Fibroblast of pulmonary artery (primary cell): Measurements from ENCODE around the gene LARP1.
A peak's percentile ranks its signal among the peaks of the same experiment; 100 is the strongest.

Experiments used
- DNase-seq: peaks from one replicate; pipeline ENCODE4 v3.0.0-alpha.2; 2010; ENCODE audit warnings: low read depth
- H3K4me3 ChIP-seq: replicated peaks from 2 replicates; pipeline ENCODE4 v1.5.1; 2011; ENCODE audit warnings: low read depth, mild to moderate bottlenecking, control low read depth, low read length, moderate library complexity
- CTCF ChIP-seq: IDR thresholded peaks from 2 replicates; pipeline ENCODE4 v1.5.1; 2011; ENCODE audit warnings: mild to moderate bottlenecking, control low read depth, low read length, inconsistent platforms; ENCODE audit errors: missing control alignments

The LARP1 gene

GRCh38 chr5:154771383-154771901 lies 16.3 kb downstream of the LARP1 start:
- peak; percentile 83 for DNase-seq
- no peak for TF ChIP-seq CTCF
- H3K4me3 ChIP-seq, result no peak overlapping the region

- no peak overlapping the region for H3K4me3 ChIP-seq
- TF ChIP-seq CTCF, result no peak
- no peak for DNase-seq
These were observed 18.1 kb downstream of the LARP1 start for GRCh38 chr5:154773326-154773725.

DNA sequence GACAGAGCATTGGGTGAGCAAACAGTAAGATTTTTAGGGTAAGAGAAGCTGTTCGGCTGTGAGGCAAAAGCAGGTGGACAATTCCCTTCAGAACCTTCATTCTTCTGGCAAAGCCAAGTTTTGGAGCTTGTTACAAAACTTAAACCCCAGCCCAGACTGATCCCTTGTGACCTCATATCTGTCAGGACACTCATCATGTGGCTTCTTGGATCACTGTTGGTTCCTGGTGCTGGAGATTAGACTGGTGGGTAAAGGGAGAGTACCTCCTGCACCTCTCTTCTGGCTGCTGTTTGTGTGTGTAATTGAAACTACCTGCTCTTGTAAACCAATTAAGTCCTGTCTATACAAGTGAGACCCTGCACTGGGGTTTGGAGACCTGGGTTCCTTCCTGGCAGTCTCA lies 21.0 kb downstream of the LARP1 start:
- no peak overlapping the region for H3K4me3 ChIP-seq
- no peak for TF ChIP-seq CTCF
- no peak for DNase-seq

DNA sequence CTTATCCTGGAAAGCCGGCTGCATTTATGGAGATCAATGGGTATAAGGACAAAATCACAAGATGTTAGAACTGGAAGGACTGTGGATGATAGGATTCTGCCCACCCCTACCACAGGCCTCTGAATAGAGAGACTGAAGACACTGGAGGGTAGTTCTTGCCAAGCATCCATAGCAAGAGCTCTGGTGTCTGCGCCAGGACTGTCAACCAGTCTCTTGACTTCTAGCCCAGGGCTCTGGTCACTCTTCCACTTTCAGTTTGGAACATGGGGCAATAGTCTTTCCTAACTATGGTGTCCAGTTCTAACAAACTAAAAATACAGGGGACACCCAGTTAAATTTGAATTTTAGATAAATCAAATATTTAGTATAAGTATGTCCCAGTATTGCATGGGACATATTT lies 23.4 kb downstream of the LARP1 start:
- no peak for TF ChIP-seq CTCF
- no peak overlapping the region for H3K4me3 ChIP-seq
- DNase-seq, result no peak

- TF ChIP-seq CTCF, result no peak
- DNase-seq, result peak; percentile 67
- H3K4me3 ChIP-seq, result no peak overlapping the region
These were observed 23.9 kb downstream of the LARP1 start for GRCh38 chr5:154779105-154779504.

- no peak for DNase-seq
- no peak overlapping the region for H3K4me3 ChIP-seq
- TF ChIP-seq CTCF, result no peak
These were observed 25.0 kb downstream of the LARP1 start for GRCh38 chr5:154780128-154780527.

DNA sequence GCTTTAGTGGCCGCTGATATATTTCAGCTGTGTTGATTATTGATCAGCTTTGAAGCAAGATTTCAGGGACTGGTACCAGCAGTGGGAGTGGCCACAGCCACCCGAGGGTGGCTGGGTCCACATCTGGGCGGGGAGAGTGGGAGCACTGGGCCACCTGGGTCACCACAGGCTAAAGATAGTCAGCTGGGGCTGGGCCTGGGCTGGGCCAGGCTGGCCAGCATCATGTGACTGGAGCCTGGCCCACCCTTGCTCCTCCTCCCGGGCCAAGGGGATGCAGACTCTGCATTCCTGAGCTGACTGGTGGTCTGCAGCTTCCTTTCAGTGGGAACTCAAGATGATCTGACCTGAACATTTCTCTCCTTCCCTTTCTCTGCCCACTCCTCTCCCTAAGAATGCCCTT lies 27.1 kb downstream of the LARP1 start:
- no peak for TF ChIP-seq CTCF
- no peak for DNase-seq
- H3K4me3 ChIP-seq, result no peak overlapping the region
